ENCODE measurements around the gene OSBPL10.

DNA sequence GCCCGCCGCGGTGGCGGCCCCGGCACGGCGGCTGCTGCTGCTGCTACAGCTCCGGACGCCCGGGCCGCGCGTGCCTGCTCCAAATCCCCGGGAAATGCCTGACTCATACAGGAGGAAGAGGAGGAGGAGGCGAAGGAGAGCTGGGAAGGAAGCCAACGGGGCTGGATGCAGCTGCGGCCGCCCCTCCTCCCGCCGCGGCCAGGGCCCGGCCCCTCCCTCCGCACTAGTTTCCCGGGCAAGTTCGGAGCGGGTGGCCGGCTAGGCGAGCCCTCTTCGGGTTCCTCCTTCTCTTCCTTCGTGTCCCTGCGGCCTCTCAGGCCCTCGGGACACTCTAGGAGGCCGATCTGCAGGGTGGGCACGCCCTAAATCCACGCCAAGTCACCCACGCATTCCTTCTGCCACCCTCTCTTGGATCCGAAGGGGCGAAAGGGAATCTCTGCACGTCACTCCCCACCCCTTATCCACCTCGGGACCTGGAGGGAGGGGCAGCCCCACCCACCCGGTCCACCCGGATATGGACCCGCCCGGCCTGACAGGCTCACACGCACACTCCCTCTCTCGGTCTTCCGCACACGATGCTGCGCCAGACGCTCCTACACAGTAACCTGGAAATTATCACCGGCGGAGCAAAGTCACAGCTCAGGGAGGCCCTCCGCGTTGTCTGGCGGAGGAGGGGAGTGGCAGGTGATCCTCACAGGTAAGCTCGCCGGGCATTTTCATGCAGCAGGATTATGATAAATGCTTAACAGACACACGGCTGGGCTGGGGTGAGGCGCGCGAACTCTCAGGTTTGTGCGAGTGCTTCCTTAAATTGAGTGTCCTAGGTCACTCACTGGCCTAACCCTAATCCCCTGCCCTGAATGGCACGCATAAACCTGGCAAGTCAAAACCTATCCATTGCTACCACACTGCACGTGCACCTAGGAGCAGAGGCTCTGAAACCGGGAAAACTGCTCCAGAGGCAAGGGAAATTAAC lies at the start of gene OSBPL10, which contains the start of gene ZNF860:
- TF ChIP-seq, protein P1, sequence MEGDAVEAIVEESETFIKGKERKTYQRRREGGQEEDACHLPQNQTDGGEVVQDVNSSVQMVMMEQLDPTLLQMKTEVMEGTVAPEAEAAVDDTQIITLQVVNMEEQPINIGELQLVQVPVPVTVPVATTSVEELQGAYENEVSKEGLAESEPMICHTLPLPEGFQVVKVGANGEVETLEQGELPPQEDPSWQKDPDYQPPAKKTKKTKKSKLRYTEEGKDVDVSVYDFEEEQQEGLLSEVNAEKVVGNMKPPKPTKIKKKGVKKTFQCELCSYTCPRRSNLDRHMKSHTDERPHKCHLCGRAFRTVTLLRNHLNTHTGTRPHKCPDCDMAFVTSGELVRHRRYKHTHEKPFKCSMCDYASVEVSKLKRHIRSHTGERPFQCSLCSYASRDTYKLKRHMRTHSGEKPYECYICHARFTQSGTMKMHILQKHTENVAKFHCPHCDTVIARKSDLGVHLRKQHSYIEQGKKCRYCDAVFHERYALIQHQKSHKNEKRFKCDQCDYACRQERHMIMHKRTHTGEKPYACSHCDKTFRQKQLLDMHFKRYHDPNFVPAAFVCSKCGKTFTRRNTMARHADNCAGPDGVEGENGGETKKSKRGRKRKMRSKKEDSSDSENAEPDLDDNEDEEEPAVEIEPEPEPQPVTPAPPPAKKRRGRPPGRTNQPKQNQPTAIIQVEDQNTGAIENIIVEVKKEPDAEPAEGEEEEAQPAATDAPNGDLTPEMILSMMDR (IDR thresholded peaks at IDR 0.05; ENCODE audit: poor library complexity, severe bottlenecking) = no peak
- TF ChIP-seq POLR2AphosphoS5 (IDR thresholded peaks at IDR 0.05) (no peak), EZH2 (IDR thresholded peaks at IDR 0.05; ENCODE audit: borderline replicate concordance, insufficient read depth, low read length, poor library complexity, severe bottlenecking) (no peak), RAD21 (conservative IDR thresholded peaks at IDR 0.05) (no peak), TAF1 (IDR thresholded peaks at IDR 0.05; ENCODE audit: low read depth) (no peak), EP300 (conservative IDR thresholded peaks at IDR 0.05; ENCODE audit: poor library complexity, severe bottlenecking) (no peak), MXI1 (conservative IDR thresholded peaks at IDR 0.05; ENCODE audit: poor library complexity, severe bottlenecking) (peak; percentile 13), SMC3 (conservative IDR thresholded peaks at IDR 0.05; ENCODE audit: poor library complexity) (no peak)
- TF ChIP-seq, protein P2, sequence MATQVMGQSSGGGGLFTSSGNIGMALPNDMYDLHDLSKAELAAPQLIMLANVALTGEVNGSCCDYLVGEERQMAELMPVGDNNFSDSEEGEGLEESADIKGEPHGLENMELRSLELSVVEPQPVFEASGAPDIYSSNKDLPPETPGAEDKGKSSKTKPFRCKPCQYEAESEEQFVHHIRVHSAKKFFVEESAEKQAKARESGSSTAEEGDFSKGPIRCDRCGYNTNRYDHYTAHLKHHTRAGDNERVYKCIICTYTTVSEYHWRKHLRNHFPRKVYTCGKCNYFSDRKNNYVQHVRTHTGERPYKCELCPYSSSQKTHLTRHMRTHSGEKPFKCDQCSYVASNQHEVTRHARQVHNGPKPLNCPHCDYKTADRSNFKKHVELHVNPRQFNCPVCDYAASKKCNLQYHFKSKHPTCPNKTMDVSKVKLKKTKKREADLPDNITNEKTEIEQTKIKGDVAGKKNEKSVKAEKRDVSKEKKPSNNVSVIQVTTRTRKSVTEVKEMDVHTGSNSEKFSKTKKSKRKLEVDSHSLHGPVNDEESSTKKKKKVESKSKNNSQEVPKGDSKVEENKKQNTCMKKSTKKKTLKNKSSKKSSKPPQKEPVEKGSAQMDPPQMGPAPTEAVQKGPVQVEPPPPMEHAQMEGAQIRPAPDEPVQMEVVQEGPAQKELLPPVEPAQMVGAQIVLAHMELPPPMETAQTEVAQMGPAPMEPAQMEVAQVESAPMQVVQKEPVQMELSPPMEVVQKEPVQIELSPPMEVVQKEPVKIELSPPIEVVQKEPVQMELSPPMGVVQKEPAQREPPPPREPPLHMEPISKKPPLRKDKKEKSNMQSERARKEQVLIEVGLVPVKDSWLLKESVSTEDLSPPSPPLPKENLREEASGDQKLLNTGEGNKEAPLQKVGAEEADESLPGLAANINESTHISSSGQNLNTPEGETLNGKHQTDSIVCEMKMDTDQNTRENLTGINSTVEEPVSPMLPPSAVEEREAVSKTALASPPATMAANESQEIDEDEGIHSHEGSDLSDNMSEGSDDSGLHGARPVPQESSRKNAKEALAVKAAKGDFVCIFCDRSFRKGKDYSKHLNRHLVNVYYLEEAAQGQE (IDR thresholded peaks at IDR 0.05; ENCODE audit: borderline replicate concordance) = no peak

Measured in neural cell (in vitro differentiated cells).